Measurements from ENCODE around the gene BCL7B.
A peak's percentile ranks its signal among the peaks of the same experiment; 100 is the strongest.
"Not testable (repeated sequence)": the region's sequence is repeated elsewhere in the genome, so short reads cannot be mapped to it uniquely, and the experiment has no call there.

BCL7B gene

GRCh38 chr7:73533742-73534141, 23.7 kb downstream of the BCL7B start:
- no peak for DNase-seq

DNA sequence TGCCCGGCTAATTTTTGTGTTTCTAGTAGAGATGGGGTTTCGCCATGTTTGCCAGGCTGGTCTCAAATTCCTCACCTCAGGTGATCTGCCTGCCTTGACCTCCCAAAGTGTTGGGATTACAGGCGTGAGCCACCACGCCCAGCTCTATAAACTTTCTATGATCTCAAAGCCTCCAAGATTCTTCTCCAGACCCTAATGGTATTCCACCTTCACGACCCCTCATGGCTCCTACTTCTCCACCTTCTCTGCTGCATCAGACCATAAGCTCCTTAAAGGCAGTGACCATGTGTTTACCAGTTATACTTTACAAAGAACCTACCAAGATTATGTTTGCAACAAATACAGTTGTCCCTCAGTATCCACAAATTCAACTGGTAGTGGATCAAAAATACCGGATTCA, 25.3 kb downstream of the BCL7B start:
- no peak for DNase-seq

DNA sequence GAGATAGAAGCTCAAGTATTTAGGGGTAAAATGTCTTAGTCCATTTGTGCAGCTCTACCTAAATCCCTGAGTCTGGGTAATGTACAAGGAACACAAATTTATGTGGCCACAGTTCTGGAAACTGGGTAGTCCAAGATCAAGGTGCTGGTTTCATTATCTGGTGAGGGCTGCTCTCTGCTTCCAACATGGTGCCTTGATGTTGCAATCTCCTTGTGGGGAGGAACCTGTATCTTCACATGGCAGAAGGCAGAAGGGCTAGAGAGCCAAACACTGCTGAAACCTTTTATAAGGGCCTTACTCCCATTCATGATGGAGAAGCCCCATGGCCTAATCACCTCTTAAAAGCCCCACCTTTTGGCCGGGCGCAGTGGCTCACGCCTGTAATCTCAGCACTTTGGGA, 26.7 kb downstream of the BCL7B start:
- DNase-seq, result no peak

GRCh38 chr7:73526896-73527821, 30.3 kb downstream of the BCL7B start:
- DNase-seq, result no peak

DNA sequence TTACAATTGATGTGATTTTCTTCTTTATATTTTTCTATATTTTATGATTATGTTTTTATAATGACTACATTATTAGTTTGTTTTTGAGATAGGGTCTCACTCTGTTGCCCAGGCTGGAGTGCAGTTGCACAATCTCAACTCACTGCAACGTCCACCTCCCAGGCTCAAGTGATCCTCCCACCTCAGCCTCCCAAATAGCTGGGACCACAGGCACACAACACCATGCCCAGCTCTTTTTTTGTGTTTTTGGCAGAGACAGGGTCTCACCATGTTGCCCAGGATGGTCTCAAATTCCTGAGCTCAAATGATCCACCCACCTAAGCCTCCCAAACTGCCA, 31.4 kb downstream of the BCL7B start:
- DNase-seq, result not testable (repeated sequence)

- peak; percentile 94 for DNase-seq
These were observed 35.2 kb downstream of the BCL7B start, which contains the start of gene BAZ1B for GRCh38 chr7:73522105-73522872. TSS of gene BAZ1B (minus strand) at chr7:73522293. CDS start at chr7:73521933, 360 bp downstream.

DNA sequence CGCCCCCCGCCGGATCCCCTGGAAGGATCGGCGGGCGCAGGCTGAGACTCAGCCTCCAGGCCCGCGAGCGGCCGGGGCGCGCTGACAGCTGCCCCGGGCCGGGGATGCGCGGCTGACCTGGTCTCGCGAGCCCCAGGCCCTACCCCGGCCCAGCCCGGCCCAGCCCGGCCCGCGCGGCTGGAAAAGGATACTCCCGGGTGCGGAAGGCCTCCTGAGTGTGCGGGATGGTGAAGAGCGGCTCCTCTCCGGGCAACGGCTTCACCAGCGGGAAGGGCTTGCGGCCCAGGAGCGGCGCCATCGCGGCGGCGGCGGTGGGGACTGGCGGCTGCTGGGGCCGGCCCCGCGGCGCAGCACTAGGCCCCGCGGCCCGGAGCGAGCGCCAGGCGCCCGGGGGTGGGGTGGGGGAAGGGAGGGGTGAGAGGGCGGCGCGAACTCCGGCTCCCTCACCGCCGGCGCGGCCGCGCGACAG, 35.8 kb downstream of the BCL7B start:
- no peak for DNase-seq

GRCh38 chr7:73520673-73521635, 36.5 kb downstream of the BCL7B start:
- DNase-seq, result no peak

- DNase-seq, result no peak
These were observed 37.4 kb downstream of the BCL7B start for GRCh38 chr7:73519867-73520672.

GRCh38 chr7:73518470-73518869, 39.0 kb downstream of the BCL7B start:
- DNase-seq, result no peak

- no peak for DNase-seq
These were observed 40.1 kb downstream of the BCL7B start for GRCh38 chr7:73517241-73517995.

- DNase-seq, result no peak
These were observed 42.3 kb downstream of the BCL7B start for GRCh38 chr7:73515178-73515577.

DNA sequence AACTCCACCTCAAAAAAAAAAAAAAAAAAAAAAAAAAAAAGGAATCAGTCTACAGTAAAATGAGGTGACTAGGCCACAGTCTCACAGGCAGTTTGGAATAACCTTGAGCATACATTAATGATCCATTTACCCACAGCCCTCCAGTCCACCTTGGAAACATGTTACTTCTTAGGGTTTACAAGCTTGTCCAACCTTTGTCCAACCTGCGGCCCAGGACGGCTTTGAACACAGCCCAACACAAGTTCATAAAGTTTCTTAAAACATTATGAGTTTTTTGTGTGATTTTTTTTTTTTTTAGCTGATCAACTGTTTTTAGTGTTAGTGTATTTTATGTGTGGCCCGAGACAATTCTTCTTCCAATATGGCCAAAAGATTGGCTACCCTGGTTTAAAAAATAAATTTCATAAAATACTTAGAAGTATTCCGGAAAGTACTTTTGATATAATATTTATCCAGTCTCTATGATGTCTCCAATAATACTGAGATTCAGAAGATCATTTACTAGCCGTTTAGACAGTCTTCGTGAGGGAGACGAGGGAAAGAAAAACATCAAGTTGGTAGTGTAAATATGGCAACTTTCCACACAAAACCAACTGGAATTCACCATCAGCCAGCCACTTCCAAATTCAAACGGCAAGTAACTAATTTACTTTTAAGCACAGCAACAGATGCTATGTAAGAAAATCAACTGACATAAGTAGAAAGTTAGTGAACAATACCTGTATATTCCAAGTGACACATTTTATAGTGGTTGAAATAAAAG, 45.3 kb downstream of the BCL7B start:
- no peak for DNase-seq

DNA sequence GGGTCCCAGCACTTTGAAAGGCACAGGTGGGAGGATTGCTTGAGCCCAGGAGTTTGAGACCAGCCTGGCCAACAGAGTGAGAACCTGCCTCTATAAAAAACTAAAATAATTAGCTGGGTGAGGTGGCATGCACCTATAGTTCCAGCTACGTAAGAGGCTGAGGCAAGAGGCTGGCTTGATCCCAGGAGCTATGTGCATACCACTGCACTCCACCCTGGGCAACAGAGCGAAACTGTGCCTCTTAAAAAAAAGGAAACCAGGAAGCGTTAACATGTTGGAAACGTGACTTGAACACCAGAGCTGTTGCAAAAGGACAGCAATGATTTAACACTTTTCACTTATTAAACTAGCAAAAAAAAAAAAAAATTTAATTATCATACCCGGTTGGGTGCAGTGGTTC, 48.0 kb downstream of the BCL7B start:
- no peak for DNase-seq

DNA sequence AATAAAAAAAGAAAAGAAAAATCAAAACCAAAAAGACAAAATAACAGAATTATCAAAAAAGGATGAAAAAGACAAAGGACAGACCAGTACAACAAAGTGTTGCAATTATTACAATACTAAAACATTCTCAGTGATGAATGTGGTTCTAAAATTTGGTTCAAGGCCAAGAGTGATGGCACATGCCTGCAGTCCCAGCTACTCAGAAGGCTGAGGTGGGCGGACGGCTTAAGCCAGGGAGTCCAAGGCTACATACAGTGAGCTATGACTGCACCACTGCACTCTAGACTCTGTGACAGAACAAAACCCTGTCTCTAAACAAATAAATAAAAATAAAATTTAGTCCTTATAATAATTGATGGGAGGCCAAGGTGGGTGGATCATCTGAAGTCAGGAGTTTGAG, 49.9 kb downstream of the BCL7B start:
- no peak for DNase-seq

GRCh38 chr7:73504920-73505319, 52.6 kb downstream of the BCL7B start:
- no peak for DNase-seq

- no peak for DNase-seq
These were observed 53.5 kb downstream of the BCL7B start for GRCh38 chr7:73504017-73504416.

GRCh38 chr7:73503229-73503628, 54.3 kb downstream of the BCL7B start:
- no peak for DNase-seq

GRCh38 chr7:73496626-73497025, 60.9 kb downstream of the BCL7B start:
- no peak for DNase-seq

DNA sequence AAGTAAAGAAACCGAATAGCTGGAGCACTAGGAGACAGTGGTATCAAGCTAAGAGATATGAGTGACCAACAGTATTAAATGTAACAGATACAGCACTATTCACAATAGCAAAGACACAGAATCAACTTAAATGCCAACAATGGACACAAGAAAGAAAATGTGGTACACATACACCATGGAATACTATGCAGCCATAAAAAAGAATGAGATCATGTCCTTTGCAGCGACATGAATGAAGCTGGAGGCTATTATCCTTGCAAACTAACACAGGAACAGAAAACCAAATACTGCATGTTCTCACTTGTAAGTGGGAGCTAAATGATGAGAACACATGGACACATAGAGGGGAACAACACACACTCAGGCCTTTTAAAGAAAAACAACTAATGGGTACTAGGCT, 62.0 kb downstream of the BCL7B start:
- not testable (repeated sequence) for DNase-seq

Data from effector CD4-positive, alpha-beta T cell (primary cell).